DMS53 (cell line): Measurements from ENCODE around the gene PPP1R12B.
"Not testable (repeated sequence)": the region's sequence is repeated elsewhere in the genome, so short reads cannot be mapped to it uniquely, and the experiment has no call there.

Source experiments
- DNase-seq: peaks from one replicate; lab custom pipeline; 2025; lab: John Stamatoyannopoulos, UW

Gene PPP1R12B

GRCh38 chr1:202439308-202439707 is 90.8 kb downstream of the PPP1R12B start:
- no peak for DNase-seq

- DNase-seq = not testable (repeated sequence)
Observed at GRCh38 chr1:202448140-202448539, 99.6 kb downstream of the PPP1R12B start.

GRCh38 chr1:202451641-202452040 is 103.1 kb downstream of the PPP1R12B start:
- DNase-seq = not testable (repeated sequence)

GRCh38 chr1:202452508-202452907 is 104.0 kb downstream of the PPP1R12B start:
- DNase-seq = no peak

- not testable (repeated sequence) for DNase-seq
Observed at GRCh38 chr1:202456372-202457169, 108.1 kb downstream of the PPP1R12B start.

- DNase-seq = not testable (repeated sequence)
Observed at GRCh38 chr1:202458651-202459050, 110.2 kb downstream of the PPP1R12B start.

GRCh38 chr1:202459470-202460142 is 111.1 kb downstream of the PPP1R12B start:
- peak; percentile 13 for DNase-seq

GRCh38 chr1:202460143-202460495 is 111.6 kb downstream of the PPP1R12B start:
- not testable (repeated sequence) for DNase-seq

GRCh38 chr1:202462342-202463076 is 114.0 kb downstream of the PPP1R12B start:
- DNase-seq = no peak

GRCh38 chr1:202464153-202464742 is 115.7 kb downstream of the PPP1R12B start:
- peak; percentile 62 for DNase-seq

- peak; percentile 71 for DNase-seq
Observed at GRCh38 chr1:202465644-202466270, 117.3 kb downstream of the PPP1R12B start.

- DNase-seq = peak; percentile 28
Observed at GRCh38 chr1:202466339-202466738, 117.8 kb downstream of the PPP1R12B start.

- not testable (repeated sequence) for DNase-seq
Observed at GRCh38 chr1:202467381-202467780, 118.9 kb downstream of the PPP1R12B start.

- peak; percentile 88 for DNase-seq
Observed at GRCh38 chr1:202468695-202469094, 120.2 kb downstream of the PPP1R12B start.

- not testable (repeated sequence) for DNase-seq
Observed at GRCh38 chr1:202469123-202469522, 120.6 kb downstream of the PPP1R12B start.

- DNase-seq = peak; percentile 28
Observed at GRCh38 chr1:202471246-202471645, 122.7 kb downstream of the PPP1R12B start.

- DNase-seq = not testable (repeated sequence)
Observed at GRCh38 chr1:202472347-202473124, 124.0 kb downstream of the PPP1R12B start.

- not testable (repeated sequence) for DNase-seq
Observed at GRCh38 chr1:202473266-202474045, 125.0 kb downstream of the PPP1R12B start.

- not testable (repeated sequence) for DNase-seq
Observed at GRCh38 chr1:202479661-202480060, 131.2 kb downstream of the PPP1R12B start.

- DNase-seq = not testable (repeated sequence)
Observed at GRCh38 chr1:202480640-202481039, 132.1 kb downstream of the PPP1R12B start.
